Right lobe of liver (tissue), 6 donors: ENCODE results near the gene GREB1. TPM values are rescaled to one million over a fixed set of nuclear protein-coding genes. Genes with fewer than 3 reads are reported as not detected.

ENCODE experiments used
- ATAC-seq, 4 donors: fragments of 200-7000 bp; cut with Tn5 transposase; one replicate each; pipeline ENCODE4 v1.9.1; 2020; ENCODE audit warnings: mild to moderate bottlenecking in 4 of 4, moderate library complexity in 4 of 4
- DNase-seq, 3 donors: peaks; one replicate each; pipeline ENCODE4 v3.0.0-alpha.2; 2020
- H3K27ac ChIP-seq, 3 donors: fragments of 200-600 bp; one replicate each; pipeline ENCODE4 v1.8.0; 2022
- H3K27me3 ChIP-seq, 2 donors: fragments of 200-600 bp; one replicate each; pipeline ENCODE4 v1.8.0; 2022
- H3K36me3 ChIP-seq, 4 donors: fragments of 200-600 bp; sonication (generic) in 1 of 4; one replicate each; pipeline versions ENCODE4 v1.5.1 to v1.8.0; 2017 to 2022; ENCODE audit warnings: control low read depth in 1 of 4
- H3K4me1 ChIP-seq, 4 donors: fragments of 200-600 bp; sonication (generic) in 1 of 4; one replicate each; pipeline versions ENCODE4 v1.5.1 to v1.8.0; 2017 to 2022; ENCODE audit warnings: control low read depth in 1 of 4
- H3K4me3 ChIP-seq, 3 donors: fragments of 200-600 bp; one replicate each; pipeline ENCODE4 v1.8.0; 2022
- H3K9me3 ChIP-seq, 4 donors: fragments of 200-600 bp; sonication (generic) in 1 of 4; one replicate each; pipeline versions ENCODE4 v1.5.1 to v1.8.0; 2017 to 2022; ENCODE audit warnings: control low read depth in 1 of 4
- POLR2A ChIP-seq: fragments of 450-650 bp; IDR thresholded peaks from one replicate; pipeline ENCODE4 v1.6.1; 2017; ENCODE audit warnings: antibody characterized with exemption, mild to moderate bottlenecking
- WGBS: methylation state at CpG from one replicate; pipeline ENCODE4 v1.1.6; 2018; ENCODE audit warnings: low coverage, low lambda C conversion rate; ENCODE audit not compliant: insufficient coverage; ENCODE audit errors: missing lambda C conversion rate; 5-methylcytosine and 5-hydroxymethylcytosine counted together
- intact Hi-C, 2 donors: fragments of 100-400 bp; cut with DNase I; formaldehyde crosslinking; loops; one replicate each; pipeline versions ENCODE4 v1.11.2 to v1.14.1; 2022
- total RNA-seq, 6 experiments: library from RNA; depleted of rRNA in 2 of 6; stranded (reverse); fragments of >200 nt in 2 of 6; fragmentation: NEBNext Ultra II Directional in 3 of 6; extraction: Animal tissue kit (Norgen Biotek cat#: 25700) in 3 of 6; gene quantifications; one replicate each; pipeline versions ENCODE4 v1.1.0 to v1.2.4, GENCODE V29; 2016 to 2023
- TF ChIP-seq, protein P1 (sequence below), 4 donors: fragments of 200-600 bp in 3 of 4; fragments of 450-650 bp in 1 of 4; IDR thresholded peaks; one replicate each; pipeline versions ENCODE4 v1.5.1 to v1.8.0; 2016 to 2022; ENCODE audit warnings: antibody characterized with exemption in 4 of 4, mild to moderate bottlenecking in 2 of 4
- donor health status: DM: no; HTN: yes; CAD: no.
- donor health status: DM: no; HTN: no; CAD: no.
- donor health status: DM: no; HTN: no; CAD: no.
- donor health status: DM: no; HTN: yes; CAD: no.
- donor health status: DM: no; HTN: yes; CAD: no.

GREB1 gene
- total RNA-seq, 6 experiments from 2014 or later: 1.6 to 19.5 (median 6.5) TPM

DNA sequence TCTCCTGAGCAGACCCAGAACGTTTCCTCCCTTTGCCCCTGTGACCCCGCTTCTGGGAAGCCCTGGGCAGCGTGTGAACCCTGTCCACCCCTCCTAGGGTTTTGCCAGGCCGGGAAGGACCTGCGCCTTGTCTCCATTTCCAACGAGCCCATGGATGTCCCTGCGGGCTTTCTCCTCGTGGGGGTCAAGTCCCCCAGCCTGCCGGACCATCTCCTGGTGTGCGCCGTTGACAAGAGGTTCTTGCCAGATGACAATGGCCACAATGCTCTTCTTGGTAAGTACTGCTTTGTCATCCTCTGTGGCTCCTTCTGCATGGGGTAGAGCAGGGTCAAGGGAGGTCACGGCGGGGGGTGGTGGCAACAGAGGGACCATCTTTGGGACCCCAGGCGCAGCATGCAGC is 32.5 kb downstream of the GREB1 start:
- Histone ChIP-seq H3K36me3 (no peaks in the 10 kb centered on the region), H3K4me3 (no peak overlapping the region), H3K27me3 (no peaks in the 10 kb centered on the region), H3K9me3 (no peaks in the 10 kb centered on the region), H3K4me1 (no peaks in the 10 kb centered on the region), H3K27ac (no peak overlapping the region)
- DNase-seq (no peak), ATAC-seq (no peak)
- intact Hi-C loops: no loop called here
- TF ChIP-seq, protein P1, sequence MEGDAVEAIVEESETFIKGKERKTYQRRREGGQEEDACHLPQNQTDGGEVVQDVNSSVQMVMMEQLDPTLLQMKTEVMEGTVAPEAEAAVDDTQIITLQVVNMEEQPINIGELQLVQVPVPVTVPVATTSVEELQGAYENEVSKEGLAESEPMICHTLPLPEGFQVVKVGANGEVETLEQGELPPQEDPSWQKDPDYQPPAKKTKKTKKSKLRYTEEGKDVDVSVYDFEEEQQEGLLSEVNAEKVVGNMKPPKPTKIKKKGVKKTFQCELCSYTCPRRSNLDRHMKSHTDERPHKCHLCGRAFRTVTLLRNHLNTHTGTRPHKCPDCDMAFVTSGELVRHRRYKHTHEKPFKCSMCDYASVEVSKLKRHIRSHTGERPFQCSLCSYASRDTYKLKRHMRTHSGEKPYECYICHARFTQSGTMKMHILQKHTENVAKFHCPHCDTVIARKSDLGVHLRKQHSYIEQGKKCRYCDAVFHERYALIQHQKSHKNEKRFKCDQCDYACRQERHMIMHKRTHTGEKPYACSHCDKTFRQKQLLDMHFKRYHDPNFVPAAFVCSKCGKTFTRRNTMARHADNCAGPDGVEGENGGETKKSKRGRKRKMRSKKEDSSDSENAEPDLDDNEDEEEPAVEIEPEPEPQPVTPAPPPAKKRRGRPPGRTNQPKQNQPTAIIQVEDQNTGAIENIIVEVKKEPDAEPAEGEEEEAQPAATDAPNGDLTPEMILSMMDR (IDR thresholded peaks at IDR 0.05): no peak
- no peak for TF ChIP-seq POLR2A
- WGBS: 86% methylated on average over 4 of the region's 14 CpGs

DNA sequence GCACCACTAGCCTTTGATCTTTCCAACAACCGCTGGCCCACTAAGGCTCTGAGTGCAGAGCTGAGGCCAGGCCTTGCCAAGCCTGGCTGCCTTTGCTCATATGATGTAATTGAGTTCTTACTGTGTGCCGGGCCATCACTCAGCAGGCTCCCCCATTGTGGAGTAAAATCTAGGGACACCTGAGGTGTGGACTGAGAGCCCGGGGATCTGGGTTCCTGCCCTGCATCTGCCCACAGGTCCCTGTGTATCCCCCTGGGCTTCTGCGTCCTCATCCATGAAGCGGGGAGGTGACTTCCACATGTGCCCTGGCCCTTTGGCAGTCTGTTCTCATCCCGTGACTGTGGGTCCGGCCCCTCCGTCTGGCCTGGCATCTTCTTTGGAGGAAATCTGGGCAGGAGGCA is 33.8 kb downstream of the GREB1 start:
- 72% methylated on average over 2 of the region's 8 CpGs for WGBS

DNA sequence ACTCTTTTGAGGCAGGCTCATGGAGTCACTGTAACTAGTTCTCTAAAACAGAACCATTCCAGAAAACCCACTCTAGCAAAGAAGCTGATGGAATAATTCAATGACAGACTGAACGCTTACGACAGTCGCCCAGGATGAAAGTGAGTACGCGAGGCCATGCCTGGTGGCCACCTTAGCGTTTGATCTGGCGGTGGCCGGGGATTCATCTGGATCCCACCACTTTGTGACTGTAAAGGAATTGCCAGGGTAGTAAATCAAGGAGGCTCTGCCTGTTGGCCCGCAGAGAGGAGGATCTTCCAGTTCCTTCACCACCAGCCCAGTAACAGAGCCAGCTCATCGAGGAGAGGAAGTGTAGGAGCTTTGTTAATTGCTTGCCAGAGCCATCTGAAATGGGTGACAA is 34.6 kb downstream of the GREB1 start:
- H3K4me3 ChIP-seq: no peak overlapping the region
- no peaks in the 10 kb centered on the region for H3K36me3 ChIP-seq
- no peak overlapping the region for H3K27ac ChIP-seq
- ATAC-seq (no peak), DNase-seq (no peak)
- no peaks in the 10 kb centered on the region for H3K27me3 ChIP-seq
- intact Hi-C loops: no loop called here
- no peaks in the 10 kb centered on the region for H3K4me1 ChIP-seq
- no peak for TF ChIP-seq POLR2A
- TF ChIP-seq, protein P1 (IDR thresholded peaks at IDR 0.05): no peak
- H3K9me3 ChIP-seq: no peaks in the 10 kb centered on the region
- WGBS: 96% methylated on average over 7 of the region's 10 CpGs

More for the DNA sequence above, 33.8 kb downstream of the GREB1 start:
- Histone ChIP-seq H3K27ac (no peak overlapping the region), H3K9me3 (no peaks in the 10 kb centered on the region), H3K4me1 (no peaks in the 10 kb centered on the region), H3K4me3 (no peak overlapping the region), H3K27me3 (no peaks in the 10 kb centered on the region), H3K36me3 (no peaks in the 10 kb centered on the region)
- ATAC-seq (no peak), DNase-seq (peak in 1 of 3 donors; percentile 30)
- no peak for TF ChIP-seq POLR2A
- TF ChIP-seq, protein P1 (IDR thresholded peaks at IDR 0.05): no peak
- intact Hi-C loops: no loop called here

DNA sequence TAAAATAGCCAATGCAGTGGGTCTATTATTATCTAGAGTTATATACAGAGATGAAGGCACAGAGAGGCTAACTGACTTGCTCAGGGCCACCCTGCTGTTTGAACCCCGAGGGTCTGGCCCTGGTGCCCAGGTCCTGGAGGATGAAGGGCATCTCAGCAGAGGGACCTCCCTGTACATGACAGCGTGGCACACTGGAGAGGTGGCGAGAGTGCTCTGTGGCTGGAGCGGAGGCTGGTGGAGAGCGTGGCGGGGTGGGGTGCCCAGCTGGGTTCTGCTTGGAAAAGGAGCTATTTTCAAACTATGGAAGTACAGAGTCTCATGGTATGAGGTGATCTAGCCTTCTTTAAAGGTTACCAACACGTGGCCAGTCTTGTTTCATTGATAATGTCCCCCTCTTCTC is 35.8 kb downstream of the GREB1 start:
- Histone ChIP-seq H3K36me3 (no peaks in the 10 kb centered on the region), H3K9me3 (no peaks in the 10 kb centered on the region), H3K4me3 (no peak overlapping the region), H3K4me1 (no peaks in the 10 kb centered on the region), H3K27ac (no peak overlapping the region), H3K27me3 (no peaks in the 10 kb centered on the region)
- 100% methylated on average over 1 of the region's 7 CpGs for WGBS
- ATAC-seq (no peak), DNase-seq (no peak)
- intact Hi-C loops: no loop called here
- TF ChIP-seq POLR2A: no peak
- TF ChIP-seq, protein P1 (IDR thresholded peaks at IDR 0.05): no peak

DNA sequence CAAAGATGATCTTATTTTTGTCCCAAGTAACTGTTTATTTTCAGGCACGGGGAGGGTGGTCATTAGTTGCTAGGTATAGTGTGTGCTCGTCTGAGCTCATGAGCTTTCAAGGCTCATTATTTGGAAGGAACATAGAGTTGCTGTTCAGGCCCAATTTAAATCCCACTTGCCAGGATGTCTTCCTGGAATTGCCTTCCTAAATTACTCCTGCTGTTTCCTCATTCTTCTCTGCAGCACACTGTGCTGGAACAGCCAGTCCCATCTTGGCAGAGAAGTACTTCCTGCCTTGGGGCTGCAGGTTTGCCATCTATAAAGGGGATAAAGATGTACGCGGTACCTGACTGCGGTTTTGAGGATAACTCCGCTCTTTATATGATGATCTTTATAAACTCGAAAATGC is 37.3 kb downstream of the GREB1 start:
- Histone ChIP-seq H3K27ac (no peak overlapping the region), H3K9me3 (no peaks in the 10 kb centered on the region), H3K4me1 (no peaks in the 10 kb centered on the region), H3K4me3 (no peak overlapping the region), H3K36me3 (no peaks in the 10 kb centered on the region), H3K27me3 (no peaks in the 10 kb centered on the region)
- DNase-seq (no peak), ATAC-seq (peak in 1 of 4 donors; percentile 53)
- TF ChIP-seq, protein P1 (IDR thresholded peaks at IDR 0.05): no peak
- TF ChIP-seq POLR2A: no peak
- WGBS: 72% methylated on average over 5 of the region's 7 CpGs
- intact Hi-C loops: no loop called here
